ENCODE results near the gene PHACTR1.

Gene PHACTR1

GRCh38 chr6:13105139-13105538, 388.6 kb downstream of the PHACTR1 start:
- H3K4me3 ChIP-seq (ENCODE audit: control insufficient read depth, low read depth, low read length), result no peak overlapping the region
- TF ChIP-seq CTCF (IDR thresholded peaks at IDR 0.05; ENCODE audit: control insufficient read depth, insufficient read depth, low read depth, low read length, missing control alignments), result no peak
- no peak for DNase-seq (ENCODE audit: low read depth)

- TF ChIP-seq CTCF (IDR thresholded peaks at IDR 0.05; ENCODE audit: control insufficient read depth, insufficient read depth, low read depth, low read length, missing control alignments), result no peak
- no peak for DNase-seq (ENCODE audit: low read depth)
- no peak overlapping the region for H3K4me3 ChIP-seq (ENCODE audit: control insufficient read depth, low read depth, low read length)
Observed at GRCh38 chr6:13112921-13113320, 396.4 kb downstream of the PHACTR1 start.

- TF ChIP-seq CTCF (IDR thresholded peaks at IDR 0.05; ENCODE audit: control insufficient read depth, insufficient read depth, low read depth, low read length, missing control alignments), result no peak
- DNase-seq (ENCODE audit: low read depth), result no peak
- no peak overlapping the region for H3K4me3 ChIP-seq (ENCODE audit: control insufficient read depth, low read depth, low read length)
Observed at GRCh38 chr6:13113376-13113775, 396.8 kb downstream of the PHACTR1 start.

- TF ChIP-seq CTCF (IDR thresholded peaks at IDR 0.05; ENCODE audit: control insufficient read depth, insufficient read depth, low read depth, low read length, missing control alignments), result no peak
- no peak for DNase-seq (ENCODE audit: low read depth)
- no peak overlapping the region for H3K4me3 ChIP-seq (ENCODE audit: control insufficient read depth, low read depth, low read length)
Observed at GRCh38 chr6:13113981-13114593, 397.5 kb downstream of the PHACTR1 start.

GRCh38 chr6:13116155-13116554, 399.6 kb downstream of the PHACTR1 start:
- no peak for TF ChIP-seq CTCF (IDR thresholded peaks at IDR 0.05; ENCODE audit: control insufficient read depth, insufficient read depth, low read depth, low read length, missing control alignments)
- H3K4me3 ChIP-seq (ENCODE audit: control insufficient read depth, low read depth, low read length), result no peak overlapping the region
- no peak for DNase-seq (ENCODE audit: low read depth)

- no peak for TF ChIP-seq CTCF (IDR thresholded peaks at IDR 0.05; ENCODE audit: control insufficient read depth, insufficient read depth, low read depth, low read length, missing control alignments)
- DNase-seq (ENCODE audit: low read depth), result no peak
Observed at GRCh38 chr6:13117570-13117969, 401.0 kb downstream of the PHACTR1 start.

GRCh38 chr6:13119549-13119948, 403.0 kb downstream of the PHACTR1 start:
- DNase-seq (ENCODE audit: low read depth), result no peak
- H3K4me3 ChIP-seq (ENCODE audit: control insufficient read depth, low read depth, low read length), result no peak overlapping the region
- no peak for TF ChIP-seq CTCF (IDR thresholded peaks at IDR 0.05; ENCODE audit: control insufficient read depth, insufficient read depth, low read depth, low read length, missing control alignments)

More at GRCh38 chr6:13117570-13117969, 401.0 kb downstream of the PHACTR1 start:
- no peak overlapping the region for H3K4me3 ChIP-seq (ENCODE audit: control insufficient read depth, low read depth, low read length)

All from AG09309 (cell line).